HepG2 (cell line): ENCODE measurements around the gene FSIP1. TPM values are rescaled to one million over a fixed set of nuclear protein-coding genes. Genes with fewer than 3 reads are reported as not detected.

Source experiments
- ATAC-seq: fragments of 200-7000 bp; cut with Tn5 transposase; 3 replicates; pipeline ENCODE4 v1.9.1; 2020; ENCODE audit warnings: mild to moderate bottlenecking, moderate library complexity
- BruUV-seq: library from RNA; stranded (reverse); fragments of 400-500 nt; replicated peaks from 2 replicates; lab custom pipeline; 2021; lab: Mats Ljungman, UMichigan
- CTCF ChIA-PET: fragments of 300-600 bp; formaldehyde crosslinking; extraction: SDS; loops from one replicate; lab custom pipeline; 2021; ENCODE audit warnings: low total read pairs, inconsistent platforms, low intra/inter-chr PET ratio; lab: Yijun Ruan, JAX
- POLR2A ChIA-PET: fragments of 350-600 bp; sonication (Branson Sonifier 250); formaldehyde crosslinking; loops from one replicate; lab custom pipeline; 2020; ENCODE audit warnings: antibody characterized with exemption, inconsistent platforms; lab: Yijun Ruan, JAX
- DNase-seq: peaks from one replicate; pipeline ENCODE4 v3.0.0-alpha.2; 2015; ENCODE audit warnings: low spot score
- FAIRE-seq: peaks from 3 replicates; lab custom pipeline; 2011; peaks lifted over from hg19 to GRCh38; lab: Jason Lieb, UNC
- H2AFZ ChIP-seq: one replicate; pipeline ENCODE4 v1.6.1; 2011; ENCODE audit warnings: low read length, inconsistent platforms
- H3K27ac ChIP-seq: fragments of 300-600 bp; 3 replicates; pipeline ENCODE4 v1.8.0; 2011; ENCODE audit warnings: mixed run types, mild to moderate bottlenecking, mixed read lengths, low read length, inconsistent platforms; ENCODE audit not compliant: insufficient read depth; ENCODE audit errors: extremely low read length
- H3K27me3 ChIP-seq, 2 experiments: fragments of 200-600 bp in 1 of 2; 2 replicates in 1 of 2; 3 replicates in 1 of 2; pipeline versions ENCODE4 v1.6.0 to v1.8.0; 2011; ENCODE audit warnings: low read length in 2 of 2, mild to moderate bottlenecking in 2 of 2, moderate library complexity in 2 of 2, inconsistent platforms in 1 of 2; ENCODE audit not compliant: insufficient read depth in 2 of 2, control insufficient read depth in 1 of 2
- H3K36me3 ChIP-seq, 2 experiments: fragments of 200-600 bp in 1 of 2; replicated peaks in 1 of 2; 2 replicates in 1 of 2; 3 replicates in 1 of 2; pipeline versions ENCODE4 v1.5.1 to v1.8.0; 2011; ENCODE audit warnings: low read length in 2 of 2, inconsistent platforms in 1 of 2; ENCODE audit not compliant: insufficient read depth in 2 of 2, control insufficient read depth in 1 of 2
- H3K4me1 ChIP-seq: 2 replicates; pipeline ENCODE4 v1.5.1; 2012; ENCODE audit warnings: low read length, inconsistent platforms; ENCODE audit not compliant: insufficient read depth
- H3K4me2 ChIP-seq: 2 replicates; pipeline ENCODE4 v1.6.0; 2011; ENCODE audit warnings: low read depth, low read length, inconsistent platforms
- H3K4me3 ChIP-seq, 3 experiments: fragments of 200-600 bp in 1 of 3; sonication (generic), shearing (Covaris generic) in 1 of 3; replicated peaks in 1 of 3; 2 replicates each; pipeline ENCODE4 v1.5.1; 2011 to 2016; ENCODE audit warnings: low read length in 3 of 3, inconsistent platforms in 2 of 3, low read depth in 2 of 3, mild to moderate bottlenecking in 2 of 3, control low read depth in 1 of 3, mixed read lengths in 1 of 3; ENCODE audit not compliant: insufficient read depth in 1 of 3
- H3K79me2 ChIP-seq: one replicate; pipeline ENCODE4 v1.6.1; 2011; ENCODE audit warnings: low read length, inconsistent platforms; ENCODE audit not compliant: insufficient read depth
- H3K9ac ChIP-seq: 2 replicates; pipeline ENCODE4 v1.6.0; 2011; ENCODE audit warnings: mild to moderate bottlenecking, low read depth, low read length, inconsistent platforms; ENCODE audit not compliant: insufficient read depth
- H3K9me3 ChIP-seq: 2 replicates; pipeline ENCODE4 v1.5.1; 2012; ENCODE audit warnings: mild to moderate bottlenecking, low read length
- H4K20me1 ChIP-seq: 2 replicates; pipeline ENCODE4 v1.6.0; 2011; ENCODE audit warnings: inconsistent platforms, mild to moderate bottlenecking, low read length, moderate library complexity; ENCODE audit not compliant: insufficient read depth
- CEBPB ChIP-seq: IDR thresholded peaks from 2 replicates; pipeline ENCODE4 v1.6.1; 2011; ENCODE audit warnings: low read depth, low read length, improper control_type of control experiment, borderline replicate concordance
- CEBPG ChIP-seq: IDR thresholded peaks from 2 replicates; pipeline ENCODE4 v1.6.1; 2016
- FOXA3 ChIP-seq: IDR thresholded peaks from 2 replicates; pipeline ENCODE4 v1.6.1; 2016; ENCODE audit warnings: missing genetic modification reagents, missing compliant biosample characterization
- KMT2A ChIP-seq: sonication (generic); formaldehyde crosslinking; IDR thresholded peaks from 2 replicates; pipeline ENCODE4 v1.4.0; 2020; ENCODE audit warnings: missing genetic modification reagents
- RARA ChIP-seq: IDR thresholded peaks from 2 replicates; pipeline ENCODE4 v1.6.1; 2016; ENCODE audit warnings: missing genetic modification reagents, missing compliant biosample characterization
- SRSF1 ChIP-seq: fragments of 200-400 bp; formaldehyde crosslinking; optimal IDR thresholded peaks from 2 replicates; pipeline ENCODE3; 2017; ENCODE audit warnings: mild to moderate bottlenecking, low read depth, low read length, moderate library complexity
- STAG1 ChIP-seq: sonication (generic); formaldehyde crosslinking; IDR thresholded peaks from 2 replicates; pipeline ENCODE4 v1.4.0; 2020; ENCODE audit warnings: missing genetic modification reagents
- TARDBP ChIP-seq: sonication (generic); formaldehyde crosslinking; IDR thresholded peaks from 2 replicates; pipeline ENCODE4 v1.8.0; 2022; ENCODE audit warnings: mild to moderate bottlenecking, missing genetic modification reagents
- TCF7 ChIP-seq: sonication (generic); IDR thresholded peaks from 2 replicates; pipeline ENCODE4 v1.6.1; 2016; ENCODE audit warnings: antibody characterized with exemption, low read depth
- ZBTB10 ChIP-seq: sonication (generic); formaldehyde crosslinking; IDR thresholded peaks from 2 replicates; pipeline ENCODE4 v1.4.0; 2020; ENCODE audit warnings: missing genetic modification reagents, borderline replicate concordance
- ZBTB21 ChIP-seq: sonication (generic); formaldehyde crosslinking; IDR thresholded peaks from 2 replicates; pipeline ENCODE4 v1.4.0; 2020; ENCODE audit warnings: missing genetic modification reagents
- ZNF260 ChIP-seq: sonication (generic); formaldehyde crosslinking; IDR thresholded peaks from 2 replicates; pipeline ENCODE4 v1.4.0; 2020; ENCODE audit warnings: missing genetic modification reagents, low read depth, mild to moderate bottlenecking, borderline replicate concordance
- WGBS: methylation state at CpG from one replicate; pipeline ENCODE4 v1.1.6; 2017; ENCODE audit warnings: low lambda C conversion rate; 5-methylcytosine and 5-hydroxymethylcytosine counted together
- in situ Hi-C: cut with HindIII; loops from 2 replicates; pipeline ENCODE4 v1.10.0; 2017; ENCODE audit warnings: low pct_unique_long_range_greater_than_20kb; ENCODE audit not compliant: extremely low pct_ligation_motif_present
- intact Hi-C: fragments of 100-400 bp; cut with micrococcal nuclease; formaldehyde crosslinking; loops from one replicate; pipeline ENCODE4 v1.10.0; 2022; ENCODE audit not compliant: unreplicated experiment
- polyA plus RNA-seq, 8 experiments: library from polyadenylated mRNA; depleted of rRNA in 3 of 8; stranded (reverse) in 7 of 8; unstranded in 1 of 8; fragments of >200 nt; fragmentation: Illumina TruSeq in 4 of 8; extraction: Trizol in 4 of 8; gene quantifications; 2 replicates each; pipeline versions ENCODE4 v1.2.1 to v1.2.3, GENCODE V29; 2011 to 2016; ENCODE audit warnings: low read depth in 4 of 8, missing spikeins in 1 of 8, mixed read lengths in 1 of 8; ENCODE audit not compliant: insufficient read depth in 1 of 8
- total RNA-seq, 5 experiments: library from RNA; depleted of rRNA; stranded (reverse); fragments of >200 nt; fragmentation: Illumina TruSeq; extraction: Trizol; gene quantifications; 2 replicates each; pipeline ENCODE4 v1.2.3, GENCODE V29; 2016; ENCODE audit warnings: low read depth in 1 of 5
- TF ChIP-seq, protein P1 (sequence below), 2 experiments: fragments of 450-650 bp in 1 of 2; sonication (generic) in 1 of 2; formaldehyde crosslinking; IDR thresholded peaks; 2 replicates each; pipeline versions ENCODE4 v1.5.0 to v1.8.0; 2020 to 2022; ENCODE audit warnings: mild to moderate bottlenecking in 1 of 2, missing genetic modification reagents in 1 of 2

Gene FSIP1
- total and polyA plus RNA-seq, 2 of the 13 experiments (the other 11 are each of a cell fraction or from before 2014, with no cell fraction given) = 0.18 TPM; not detected in 1

- Histone ChIP-seq H3K79me2 (no peaks in the 10 kb centered on the region), H3K9ac (no peak overlapping the region), H4K20me1 (no peaks in the 10 kb centered on the region), H3K9me3 (no peaks in the 10 kb centered on the region), H2AFZ (no peak overlapping the region), H3K4me1 (no peaks in the 10 kb centered on the region), H3K27me3 (0 out of 5 replicates have a peak, but pooled peaks cover 0 to 7% of the 10 kb centered on the region in 2 experiments), H3K36me3 (no peaks in the 10 kb centered on the region), H3K4me2 (no peak overlapping the region), H3K27ac (no peak overlapping the region), H3K4me3 (no peak overlapping the region)
- FAIRE-seq (no peak), ATAC-seq (no peak), DNase-seq (peak; percentile 21)
- TF ChIP-seq KMT2A (CRISPR knock-in tag) (no peak), TARDBP (CRISPR knock-in tag) (no peak), RARA (CRISPR knock-in tag) (peak; percentile 83), CEBPG (CRISPR knock-in tag) (peak; percentile 13; the same call in 1 of the 2 replicates), CEBPB (peak; percentile 82), ZNF260 (no peak), ZBTB21 (no peak), FOXA3 (CRISPR knock-in tag) (peak; percentile 40; the same call in 1 of the 2 replicates), SRSF1 (no peak), ZBTB10 (no peak), TCF7 (no peak), STAG1 (CRISPR knock-in tag) (no peak)
- TF ChIP-seq, protein P1, sequence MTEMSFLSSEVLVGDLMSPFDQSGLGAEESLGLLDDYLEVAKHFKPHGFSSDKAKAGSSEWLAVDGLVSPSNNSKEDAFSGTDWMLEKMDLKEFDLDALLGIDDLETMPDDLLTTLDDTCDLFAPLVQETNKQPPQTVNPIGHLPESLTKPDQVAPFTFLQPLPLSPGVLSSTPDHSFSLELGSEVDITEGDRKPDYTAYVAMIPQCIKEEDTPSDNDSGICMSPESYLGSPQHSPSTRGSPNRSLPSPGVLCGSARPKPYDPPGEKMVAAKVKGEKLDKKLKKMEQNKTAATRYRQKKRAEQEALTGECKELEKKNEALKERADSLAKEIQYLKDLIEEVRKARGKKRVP (CRISPR knock-in tag; IDR thresholded peaks at IDR 0.05) = peak in 1 of 2 experiments; percentile 57; a peak in 2 of 4 replicates
- intact Hi-C loops = no loop called here
- whole genome bisulfite sequencing = 0% methylated on average over 2 of the region's 2 CpGs
- ChIA-PET POLR2A (no interaction called here), CTCF (no interaction called here)
- BruUV-seq = no TSS peak
- in situ Hi-C loops = no loop called here
Observed at GRCh38 chr15:39804026-39804425, 21.4 kb upstream of the FSIP1 start.
